ENCODE data around the gene RELL1.
A peak's percentile ranks its signal among the peaks of the same experiment; 100 is the strongest.

The RELL1 gene

GRCh38 chr4:37686373-37687193 is at the start of gene RELL1:
Gene RELL1 (minus strand): TSS chr4:37686376. CDS start chr4:37686287, 89 bp downstream.
- H3K36me3 ChIP-seq = peaks cover 4% of the 10 kb centered on the region
- TF ChIP-seq, protein P1, sequence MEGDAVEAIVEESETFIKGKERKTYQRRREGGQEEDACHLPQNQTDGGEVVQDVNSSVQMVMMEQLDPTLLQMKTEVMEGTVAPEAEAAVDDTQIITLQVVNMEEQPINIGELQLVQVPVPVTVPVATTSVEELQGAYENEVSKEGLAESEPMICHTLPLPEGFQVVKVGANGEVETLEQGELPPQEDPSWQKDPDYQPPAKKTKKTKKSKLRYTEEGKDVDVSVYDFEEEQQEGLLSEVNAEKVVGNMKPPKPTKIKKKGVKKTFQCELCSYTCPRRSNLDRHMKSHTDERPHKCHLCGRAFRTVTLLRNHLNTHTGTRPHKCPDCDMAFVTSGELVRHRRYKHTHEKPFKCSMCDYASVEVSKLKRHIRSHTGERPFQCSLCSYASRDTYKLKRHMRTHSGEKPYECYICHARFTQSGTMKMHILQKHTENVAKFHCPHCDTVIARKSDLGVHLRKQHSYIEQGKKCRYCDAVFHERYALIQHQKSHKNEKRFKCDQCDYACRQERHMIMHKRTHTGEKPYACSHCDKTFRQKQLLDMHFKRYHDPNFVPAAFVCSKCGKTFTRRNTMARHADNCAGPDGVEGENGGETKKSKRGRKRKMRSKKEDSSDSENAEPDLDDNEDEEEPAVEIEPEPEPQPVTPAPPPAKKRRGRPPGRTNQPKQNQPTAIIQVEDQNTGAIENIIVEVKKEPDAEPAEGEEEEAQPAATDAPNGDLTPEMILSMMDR (IDR thresholded peaks at IDR 0.05) = peak; percentile 36
- peaks cover 54 to 59% of the 10 kb centered on the region in 2 experiments for H3K4me1 ChIP-seq (ENCODE audit: control insufficient read depth in 1 of 2, insufficient read depth in 1 of 2, low read depth in 1 of 2, low read length in 1 of 2)
- no peaks in the 10 kb centered on the region for H3K9me3 ChIP-seq
- H3K27ac ChIP-seq = peak within 1 kb of the TSS; percentile 95
- no peaks in the 10 kb centered on the region for H3K27me3 ChIP-seq
- H3K4me3 ChIP-seq (ENCODE audit: low read depth in 1 of 2, low read length in 1 of 2) = peak within 1 kb of the TSS; percentile 91 to 100

DNA sequence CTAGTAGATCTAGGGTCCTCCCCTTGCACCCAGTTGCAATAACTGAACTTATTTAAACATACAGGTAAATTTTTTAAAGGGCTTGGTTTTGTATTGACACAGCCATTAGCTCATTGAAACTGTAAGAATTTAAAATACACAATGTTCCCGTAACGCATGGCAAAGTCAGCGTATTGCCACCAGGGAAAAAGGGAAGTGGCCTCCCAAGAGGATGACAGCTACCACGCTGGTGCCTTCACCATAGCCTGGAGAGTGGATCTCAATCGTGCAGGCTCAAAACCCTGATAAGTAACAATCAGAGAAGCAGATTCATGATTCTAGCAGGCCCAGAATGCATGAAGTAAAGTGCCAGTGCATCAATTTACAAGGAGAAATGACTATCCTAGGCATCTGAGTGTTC is 49.4 kb upstream of the RELL1 start:
- Histone ChIP-seq H3K4me1 (ENCODE audit: control insufficient read depth in 1 of 2, insufficient read depth in 1 of 2, low read depth in 1 of 2, low read length in 1 of 2) (peaks cover 9 to 10% of the 10 kb centered on the region in 2 experiments), H3K4me3 (ENCODE audit: low read depth in 1 of 2, low read length in 1 of 2) (no peak overlapping the region), H3K27ac (peak overlapping the region; percentile 35), H3K36me3 (no peaks in the 10 kb centered on the region), H3K9me3 (no peaks in the 10 kb centered on the region), H3K27me3 (no peaks in the 10 kb centered on the region)
- TF ChIP-seq, protein P1 (IDR thresholded peaks at IDR 0.05) = no peak

DNA sequence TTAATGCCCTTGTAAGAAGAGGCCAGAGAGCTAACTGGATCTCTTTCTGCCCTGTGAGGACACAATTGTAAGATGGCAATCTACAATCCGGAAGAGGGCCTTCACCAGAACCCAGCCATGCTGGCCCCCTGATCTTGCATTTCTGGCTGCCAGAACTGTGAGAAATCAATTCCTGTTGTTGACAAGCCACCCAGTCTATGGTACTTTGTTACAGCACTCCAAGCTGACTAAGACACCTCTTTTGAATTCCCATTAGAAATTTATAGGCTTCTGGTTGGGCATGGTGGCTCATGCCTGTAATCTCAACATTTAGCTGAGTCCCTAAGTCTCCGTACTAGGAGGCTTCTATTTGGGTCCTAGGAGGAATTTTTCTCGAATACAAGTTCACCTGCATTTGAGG is 48.8 kb upstream of the RELL1 start:
- Histone ChIP-seq H3K9me3 (no peaks in the 10 kb centered on the region), H3K27me3 (no peaks in the 10 kb centered on the region), H3K36me3 (no peaks in the 10 kb centered on the region), H3K27ac (no peak overlapping the region), H3K4me1 (ENCODE audit: control insufficient read depth in 1 of 2, insufficient read depth in 1 of 2, low read depth in 1 of 2, low read length in 1 of 2) (peaks cover 9 to 10% of the 10 kb centered on the region in 2 experiments), H3K4me3 (ENCODE audit: low read depth in 1 of 2, low read length in 1 of 2) (no peak overlapping the region)
- TF ChIP-seq, protein P1 (IDR thresholded peaks at IDR 0.05) = no peak

- no peaks in the 10 kb centered on the region for H3K9me3 ChIP-seq
- no peak overlapping the region for H3K4me3 ChIP-seq (ENCODE audit: low read depth in 1 of 2, low read length in 1 of 2)
- H3K27me3 ChIP-seq = no peaks in the 10 kb centered on the region
- TF ChIP-seq, protein P1 (IDR thresholded peaks at IDR 0.05) = no peak
- H3K4me1 ChIP-seq (ENCODE audit: control insufficient read depth in 1 of 2, insufficient read depth in 1 of 2, low read depth in 1 of 2, low read length in 1 of 2) = peaks cover 22 to 24% of the 10 kb centered on the region in 2 experiments
- H3K27ac ChIP-seq = no peak overlapping the region
- no peaks in the 10 kb centered on the region for H3K36me3 ChIP-seq
Measured at GRCh38 chr4:37733240-37733867, 47.2 kb upstream of the RELL1 start.

DNA sequence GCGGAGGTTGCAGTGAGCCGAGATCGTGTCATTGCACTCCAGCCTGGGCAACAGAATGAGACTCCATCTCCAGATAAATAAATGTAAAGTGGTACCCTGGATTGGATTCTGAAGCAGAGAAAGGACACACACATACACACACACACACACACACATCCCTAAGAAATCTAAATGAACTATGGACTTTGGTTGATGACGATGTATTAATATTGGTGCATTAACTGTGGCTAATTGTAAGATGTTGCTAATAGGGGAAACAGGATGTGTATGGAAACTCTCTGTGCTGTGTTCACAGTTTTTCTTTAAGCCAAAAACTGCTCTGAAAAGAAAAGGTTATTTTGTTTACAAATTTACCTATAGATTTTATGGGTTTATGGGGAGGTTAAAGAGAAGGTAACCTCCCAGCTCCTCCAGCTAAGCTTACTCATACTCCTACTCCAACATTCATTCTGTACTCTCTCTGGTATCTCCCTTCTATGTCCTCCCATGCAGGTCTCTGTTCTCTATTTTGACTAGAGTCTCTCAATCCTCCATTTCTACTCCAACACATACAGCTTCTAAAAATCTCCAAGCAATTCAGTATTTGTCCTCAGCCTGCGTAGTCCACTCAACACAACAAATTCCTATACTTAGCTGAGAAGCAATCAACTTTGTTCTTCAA is 46.5 kb upstream of the RELL1 start:
- H3K27ac ChIP-seq = no peak overlapping the region
- TF ChIP-seq, protein P1 (IDR thresholded peaks at IDR 0.05) = no peak
- H3K36me3 ChIP-seq = no peaks in the 10 kb centered on the region
- H3K4me3 ChIP-seq (ENCODE audit: low read depth in 1 of 2, low read length in 1 of 2) = no peak overlapping the region
- H3K4me1 ChIP-seq (ENCODE audit: control insufficient read depth in 1 of 2, insufficient read depth in 1 of 2, low read depth in 1 of 2, low read length in 1 of 2) = peaks cover 29 to 31% of the 10 kb centered on the region in 2 experiments
- no peaks in the 10 kb centered on the region for H3K27me3 ChIP-seq
- H3K9me3 ChIP-seq = no peaks in the 10 kb centered on the region
